Large intestine (tissue), 3 donors: Measurements from ENCODE around the gene CAMKMT. TPM values are rescaled to one million over a fixed set of nuclear protein-coding genes. Genes with fewer than 3 reads are reported as not detected.

Experiments used
- DNase-seq, 2 donors: peaks; one replicate each; pipeline versions ENCODE4 v3.0.0 to v3.0.0-alpha.2; 2013
- H3K27ac ChIP-seq: one replicate; pipeline ENCODE4 v1.5.1; 2013; ENCODE audit warnings: low read length
- H3K27me3 ChIP-seq: 2 replicates; pipeline ENCODE4 v1.6.1; 2013; ENCODE audit warnings: low read length; ENCODE audit not compliant: control insufficient read depth, insufficient read depth
- H3K36me3 ChIP-seq: 2 replicates; pipeline ENCODE4 v1.6.1; 2013; ENCODE audit warnings: low read length; ENCODE audit not compliant: control insufficient read depth, insufficient read depth
- H3K4me1 ChIP-seq: one replicate; pipeline ENCODE4 v1.6.1; 2013; ENCODE audit warnings: low read length; ENCODE audit not compliant: control insufficient read depth, insufficient read depth
- H3K4me3 ChIP-seq: one replicate; pipeline ENCODE4 v1.5.1; 2013; ENCODE audit warnings: low read length
- H3K9me3 ChIP-seq: one replicate; pipeline ENCODE4 v1.6.1; 2013; ENCODE audit warnings: mild to moderate bottlenecking, low read depth, low read length, moderate library complexity; ENCODE audit not compliant: control insufficient read depth
- WGBS: methylation state at CpG from one replicate; pipeline ENCODE4 v1.1.5; 2013; ENCODE audit warnings: low lambda C conversion rate; ENCODE audit not compliant: insufficient coverage; 5-methylcytosine and 5-hydroxymethylcytosine counted together
- polyA plus RNA-seq: library from polyadenylated mRNA; unstranded; fragments of 120-200 nt; gene quantifications from one replicate; pipeline ENCODE4 v1.2.1, GENCODE V29; 2013

The CAMKMT gene
- polyA plus RNA-seq, 1 donor = 9.2 TPM

- WGBS = 100% methylated on average over 1 of the region's 4 CpGs
- H3K4me3 ChIP-seq = no peak overlapping the region
- no peak overlapping the region for H3K27ac ChIP-seq
- no peak for DNase-seq
- H3K36me3 ChIP-seq = no peaks in the 10 kb centered on the region
- no peaks in the 10 kb centered on the region for H3K27me3 ChIP-seq
- no peaks in the 10 kb centered on the region for H3K4me1 ChIP-seq
- no peaks in the 10 kb centered on the region for H3K9me3 ChIP-seq
These were observed 79.5 kb downstream of the CAMKMT start for GRCh38 chr2:44441200-44441599.

- Histone ChIP-seq H3K36me3 (no peaks in the 10 kb centered on the region), H3K9me3 (no peaks in the 10 kb centered on the region), H3K4me3 (no peak overlapping the region), H3K27me3 (no peaks in the 10 kb centered on the region), H3K27ac (no peak overlapping the region), H3K4me1 (no peaks in the 10 kb centered on the region)
- 90% methylated on average over 1 of the region's 1 CpG for WGBS
- no peak for DNase-seq
These were observed 80.3 kb downstream of the CAMKMT start for GRCh38 chr2:44442019-44442418.

- 100% methylated on average over 2 of the region's 2 CpGs for WGBS
- H3K27ac ChIP-seq = no peak overlapping the region
- H3K27me3 ChIP-seq = no peaks in the 10 kb centered on the region
- H3K36me3 ChIP-seq = no peaks in the 10 kb centered on the region
- DNase-seq = no peak
- H3K4me1 ChIP-seq = no peaks in the 10 kb centered on the region
- no peak overlapping the region for H3K4me3 ChIP-seq
- H3K9me3 ChIP-seq = no peaks in the 10 kb centered on the region
These were observed 81.8 kb downstream of the CAMKMT start for GRCh38 chr2:44443517-44443916.

- no peak overlapping the region for H3K27ac ChIP-seq
- no peak overlapping the region for H3K4me3 ChIP-seq
- no peak for DNase-seq
- no CpG with 5 or more reads among the region's 2 CpGs for WGBS
- no peaks in the 10 kb centered on the region for H3K36me3 ChIP-seq
- no peaks in the 10 kb centered on the region for H3K4me1 ChIP-seq
- no peaks in the 10 kb centered on the region for H3K9me3 ChIP-seq
- H3K27me3 ChIP-seq = no peaks in the 10 kb centered on the region
These were observed 83.1 kb downstream of the CAMKMT start for GRCh38 chr2:44444881-44445280.

GRCh38 chr2:44448860-44449527 is 87.2 kb downstream of the CAMKMT start:
- Histone ChIP-seq H3K9me3 (no peaks in the 10 kb centered on the region), H3K4me3 (no peak overlapping the region), H3K4me1 (no peaks in the 10 kb centered on the region), H3K27me3 (no peaks in the 10 kb centered on the region), H3K36me3 (no peaks in the 10 kb centered on the region), H3K27ac (no peak overlapping the region)
- WGBS = 29% methylated on average over 2 of the region's 6 CpGs
- no peak for DNase-seq

GRCh38 chr2:44450082-44450481 is 88.3 kb downstream of the CAMKMT start:
- no peak for DNase-seq
- Histone ChIP-seq H3K9me3 (no peaks in the 10 kb centered on the region), H3K27me3 (no peaks in the 10 kb centered on the region), H3K4me1 (no peaks in the 10 kb centered on the region), H3K4me3 (no peak overlapping the region), H3K36me3 (no peaks in the 10 kb centered on the region), H3K27ac (no peak overlapping the region)
- WGBS = no CpG with 5 or more reads among the region's 3 CpGs

GRCh38 chr2:44450806-44451205 is 89.1 kb downstream of the CAMKMT start:
- no peaks in the 10 kb centered on the region for H3K27me3 ChIP-seq
- DNase-seq = no peak
- no peaks in the 10 kb centered on the region for H3K4me1 ChIP-seq
- no peaks in the 10 kb centered on the region for H3K36me3 ChIP-seq
- no peak overlapping the region for H3K4me3 ChIP-seq
- H3K27ac ChIP-seq = no peak overlapping the region
- no peaks in the 10 kb centered on the region for H3K9me3 ChIP-seq

GRCh38 chr2:44452069-44452583 is 90.4 kb downstream of the CAMKMT start:
- 80% methylated on average over 1 of the region's 1 CpG for WGBS
- Histone ChIP-seq H3K27me3 (no peaks in the 10 kb centered on the region), H3K27ac (no peak overlapping the region), H3K36me3 (no peaks in the 10 kb centered on the region), H3K9me3 (no peaks in the 10 kb centered on the region), H3K4me3 (no peak overlapping the region), H3K4me1 (no peaks in the 10 kb centered on the region)
- DNase-seq = no peak

GRCh38 chr2:44453259-44453658 is 91.5 kb downstream of the CAMKMT start:
- DNase-seq = no peak
- H3K27me3 ChIP-seq = no peaks in the 10 kb centered on the region
- H3K4me1 ChIP-seq = no peaks in the 10 kb centered on the region
- H3K9me3 ChIP-seq = no peaks in the 10 kb centered on the region
- H3K36me3 ChIP-seq = no peaks in the 10 kb centered on the region
- H3K4me3 ChIP-seq = no peak overlapping the region
- H3K27ac ChIP-seq = no peak overlapping the region
- WGBS = no CpG with 5 or more reads among the region's 1 CpG

GRCh38 chr2:44455877-44456276 is 94.1 kb downstream of the CAMKMT start:
- Histone ChIP-seq H3K4me3 (no peak overlapping the region), H3K27me3 (no peaks in the 10 kb centered on the region), H3K27ac (no peak overlapping the region), H3K36me3 (no peaks in the 10 kb centered on the region), H3K9me3 (no peaks in the 10 kb centered on the region), H3K4me1 (no peaks in the 10 kb centered on the region)
- no peak for DNase-seq
- no CpG with 5 or more reads among the region's 1 CpG for WGBS

- no peak overlapping the region for H3K27ac ChIP-seq
- H3K9me3 ChIP-seq = no peaks in the 10 kb centered on the region
- no peaks in the 10 kb centered on the region for H3K4me1 ChIP-seq
- DNase-seq = no peak
- H3K36me3 ChIP-seq = no peaks in the 10 kb centered on the region
- no peaks in the 10 kb centered on the region for H3K27me3 ChIP-seq
- H3K4me3 ChIP-seq = no peak overlapping the region
These were observed 95.2 kb downstream of the CAMKMT start for GRCh38 chr2:44456946-44457345.
